HG03460 (cell line): ENCODE data around the gene GTF2IRD2.
"Not testable (repeated sequence)": the region's sequence is repeated elsewhere in the genome, so short reads cannot be mapped to it uniquely, and the experiment has no call there.

ENCODE experiments used
- ATAC-seq: cut with Tn5 transposase; IDR thresholded peaks from one replicate; pipeline ENCODE4 v1.9.1; 2021; ENCODE audit not compliant: unreplicated experiment

The GTF2IRD2 gene

GRCh38 chr7:74788369-74789150, 62.8 kb downstream of the GTF2IRD2 start:
- peak; percentile 84 for ATAC-seq

DNA sequence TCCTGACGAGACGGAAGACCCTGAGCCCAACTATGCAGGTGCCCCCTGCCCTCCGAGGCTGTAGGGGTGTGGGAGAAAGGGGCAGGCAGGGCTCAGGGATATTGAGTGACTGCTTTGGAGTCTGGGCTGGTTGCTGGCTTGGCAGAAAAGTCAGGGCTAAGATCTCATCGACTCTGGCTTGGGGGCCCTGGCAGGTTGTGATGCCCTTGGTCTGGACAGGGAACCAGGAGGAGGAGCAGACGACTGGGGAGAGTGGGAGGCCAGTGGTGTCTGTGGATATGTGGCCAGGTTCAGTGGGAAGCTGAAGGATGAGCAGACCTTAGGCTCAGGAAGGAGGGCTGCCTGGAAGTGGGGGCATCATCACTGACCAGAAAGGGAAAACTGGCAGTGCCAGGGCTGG, 67.8 kb downstream of the GTF2IRD2 start:
- ATAC-seq, result not testable (repeated sequence)

- not testable (repeated sequence) for ATAC-seq
These were observed 69.7 kb downstream of the GTF2IRD2 start for GRCh38 chr7:74781746-74782145.

DNA sequence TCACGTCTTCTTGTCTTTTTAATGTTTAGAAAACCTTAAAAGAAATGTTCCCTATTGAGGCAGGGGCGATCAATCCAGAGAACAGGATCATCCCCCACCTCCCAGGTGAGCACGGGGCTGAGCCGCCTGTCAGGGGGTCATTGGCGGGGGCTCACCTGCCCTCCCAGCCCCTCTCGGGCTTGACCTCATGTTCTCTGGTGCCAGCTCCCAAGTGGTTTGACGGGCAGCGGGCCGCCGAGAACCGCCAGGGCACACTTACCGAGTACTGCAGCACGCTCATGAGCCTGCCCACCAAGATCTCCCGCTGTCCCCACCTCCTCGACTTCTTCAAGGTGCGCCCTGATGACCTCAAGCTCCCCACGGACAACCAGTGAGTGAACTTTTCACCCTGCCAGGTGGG, 72.4 kb downstream of the GTF2IRD2 start:
- ATAC-seq, result not testable (repeated sequence)

DNA sequence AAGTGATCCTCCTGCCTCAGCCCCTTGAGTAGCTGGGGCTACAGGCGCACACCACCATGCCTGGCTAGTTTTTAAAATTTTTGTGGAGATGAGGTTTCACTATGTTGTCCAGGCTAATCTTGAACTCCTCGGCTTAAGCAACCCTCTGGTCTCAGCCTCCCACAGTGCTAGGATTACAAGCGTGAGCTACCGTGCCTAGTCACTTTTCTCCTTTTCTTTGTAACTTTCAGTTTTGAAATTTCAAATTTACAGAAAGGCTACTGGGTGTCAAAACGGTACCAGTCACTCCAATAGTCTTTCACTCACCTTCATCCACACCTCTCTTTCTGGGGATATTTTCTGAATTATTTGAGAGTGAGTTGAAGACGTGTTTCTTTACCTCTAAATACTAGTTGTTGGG, 76.3 kb downstream of the GTF2IRD2 start:
- ATAC-seq, result not testable (repeated sequence)

DNA sequence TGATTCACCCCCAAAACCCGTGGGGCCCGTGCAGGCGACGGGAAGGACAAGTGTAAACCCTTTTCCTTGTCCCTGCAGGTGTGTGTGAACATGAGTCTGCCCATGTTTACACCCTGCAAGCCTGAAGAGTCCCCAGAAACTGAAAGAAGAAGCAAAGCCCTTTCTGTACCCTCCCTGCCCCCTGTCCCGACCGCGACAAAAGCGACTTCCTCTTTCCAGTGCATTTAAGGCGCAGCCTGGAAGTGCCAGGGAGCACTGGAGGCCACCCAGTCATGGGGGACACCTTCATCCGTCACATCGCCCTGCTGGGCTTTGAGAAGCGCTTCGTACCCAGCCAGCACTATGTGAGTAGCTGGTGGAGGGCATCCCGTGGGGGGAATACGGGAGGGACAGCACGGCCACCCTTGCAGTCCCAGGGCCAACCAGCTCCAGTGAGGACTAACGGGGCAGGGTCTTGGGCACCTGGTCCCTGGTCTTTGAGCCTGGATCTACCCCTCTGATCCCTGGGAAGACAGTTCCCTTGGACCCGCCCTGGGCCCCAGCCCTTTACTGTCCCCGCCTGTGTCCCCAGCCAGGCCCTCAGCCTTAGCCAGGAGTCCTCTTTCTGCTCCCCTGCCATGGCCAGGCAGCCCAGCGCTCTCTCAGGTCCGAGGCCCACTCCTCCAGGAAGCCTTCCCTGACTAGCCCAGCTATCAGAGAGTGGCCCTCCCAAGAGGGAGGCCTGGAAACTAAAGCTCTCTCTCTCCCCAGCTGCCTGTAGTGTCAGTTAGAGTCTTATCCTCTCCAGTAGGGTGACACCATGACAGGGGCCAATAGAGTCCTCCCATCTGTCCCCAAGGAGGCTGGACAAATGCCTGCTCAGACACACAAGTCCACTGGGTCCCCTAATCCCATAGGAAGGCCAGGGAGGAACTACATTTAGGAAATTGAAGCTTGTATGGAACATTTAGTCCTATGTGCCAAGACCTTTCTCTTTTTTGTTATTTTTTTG, 77.3 kb downstream of the GTF2IRD2 start, which contains the start of gene NCF1:
TSS of gene NCF1 (plus strand) at position 252 of the 991 bp plus-strand sequence. CDS start at position 273, 21 bp downstream.
- peak; percentile 83 for ATAC-seq

DNA sequence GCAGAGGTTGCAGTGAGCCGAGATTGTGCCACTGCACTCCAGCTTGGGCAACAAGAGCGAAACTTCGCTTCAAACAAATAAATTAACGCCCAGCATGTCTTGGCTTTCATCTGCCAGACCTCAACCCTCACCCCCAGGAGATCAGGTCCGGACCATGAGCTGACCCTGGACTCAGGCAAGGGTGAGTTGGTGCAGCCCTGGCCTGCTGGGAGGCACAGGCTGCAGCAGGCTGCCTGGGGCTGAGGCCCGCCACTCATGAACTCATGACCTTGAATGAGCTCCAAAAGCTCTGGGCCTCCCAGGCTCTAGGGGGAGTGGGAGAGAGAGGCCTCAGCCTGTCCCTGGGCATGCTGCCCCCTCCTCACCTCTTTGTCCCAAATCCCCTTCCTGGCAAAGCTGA, 79.3 kb downstream of the GTF2IRD2 start:
- not testable (repeated sequence) for ATAC-seq

DNA sequence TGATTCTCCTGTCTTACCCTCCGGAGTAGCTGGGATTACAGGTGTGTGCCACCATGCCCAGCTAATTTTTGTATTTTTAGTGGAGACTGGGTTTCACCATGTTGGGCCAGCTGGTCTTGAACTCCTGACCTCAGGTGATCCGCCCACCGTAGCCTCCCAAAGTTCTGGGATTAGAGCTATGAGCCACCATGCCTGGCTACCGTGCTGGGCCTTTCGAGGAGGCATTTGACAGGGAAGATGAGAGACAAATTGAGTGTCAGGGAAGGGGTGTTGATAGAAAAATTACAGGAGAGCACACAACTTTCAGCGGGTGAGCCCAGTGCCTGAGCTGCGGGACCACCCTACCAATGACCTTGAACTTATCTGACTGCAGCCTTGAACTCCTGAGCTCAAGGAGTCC, 81.3 kb downstream of the GTF2IRD2 start:
- not testable (repeated sequence) for ATAC-seq

GRCh38 chr7:74766991-74767390, 84.4 kb downstream of the GTF2IRD2 start:
- not testable (repeated sequence) for ATAC-seq

DNA sequence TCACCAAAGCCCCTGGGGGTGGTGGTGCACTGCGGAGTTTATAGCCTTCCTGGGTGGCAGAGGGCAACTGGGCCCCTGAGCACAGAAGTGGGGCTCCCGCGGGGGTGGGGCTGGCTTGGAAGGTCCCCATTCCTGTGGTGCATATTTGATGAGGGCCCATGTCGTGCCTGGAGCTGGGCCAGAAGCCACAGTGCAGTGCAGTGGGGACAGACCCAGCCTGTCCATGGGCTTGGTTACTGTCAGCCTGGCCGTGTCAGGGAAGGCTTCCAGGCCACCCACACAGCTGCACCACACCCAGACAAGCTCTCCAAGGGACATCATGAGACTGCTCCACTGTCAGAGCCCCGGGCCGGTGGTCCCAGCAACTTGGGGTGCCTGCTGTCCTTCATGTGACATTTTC, 84.9 kb downstream of the GTF2IRD2 start:
- ATAC-seq, result not testable (repeated sequence)

- ATAC-seq, result peak; percentile 33
These were observed 86.0 kb downstream of the GTF2IRD2 start for GRCh38 chr7:74765205-74765918.

GRCh38 chr7:74758982-74759381, 92.4 kb downstream of the GTF2IRD2 start:
- not testable (repeated sequence) for ATAC-seq

- ATAC-seq, result not testable (repeated sequence)
These were observed 93.1 kb downstream of the GTF2IRD2 start for GRCh38 chr7:74758268-74758667.

DNA sequence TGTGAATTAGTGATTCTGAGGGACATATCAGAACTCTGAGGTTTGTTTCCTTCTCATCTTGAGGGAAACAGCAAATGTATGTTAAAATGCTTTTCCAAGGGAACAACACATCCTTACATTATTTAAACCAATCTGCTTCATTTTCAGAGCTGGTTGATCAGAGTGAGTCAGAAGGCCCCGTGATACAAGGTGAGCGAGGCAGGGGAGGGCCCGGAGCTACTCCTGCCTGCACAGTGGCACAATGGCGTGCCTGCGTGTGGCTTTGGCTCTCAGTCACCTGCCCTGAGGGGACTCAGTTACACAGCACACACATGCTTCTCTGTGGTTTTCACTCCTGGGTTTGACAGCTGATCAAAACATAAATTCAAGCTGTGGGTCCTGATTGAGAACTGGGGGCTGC, 94.7 kb downstream of the GTF2IRD2 start:
- not testable (repeated sequence) for ATAC-seq

DNA sequence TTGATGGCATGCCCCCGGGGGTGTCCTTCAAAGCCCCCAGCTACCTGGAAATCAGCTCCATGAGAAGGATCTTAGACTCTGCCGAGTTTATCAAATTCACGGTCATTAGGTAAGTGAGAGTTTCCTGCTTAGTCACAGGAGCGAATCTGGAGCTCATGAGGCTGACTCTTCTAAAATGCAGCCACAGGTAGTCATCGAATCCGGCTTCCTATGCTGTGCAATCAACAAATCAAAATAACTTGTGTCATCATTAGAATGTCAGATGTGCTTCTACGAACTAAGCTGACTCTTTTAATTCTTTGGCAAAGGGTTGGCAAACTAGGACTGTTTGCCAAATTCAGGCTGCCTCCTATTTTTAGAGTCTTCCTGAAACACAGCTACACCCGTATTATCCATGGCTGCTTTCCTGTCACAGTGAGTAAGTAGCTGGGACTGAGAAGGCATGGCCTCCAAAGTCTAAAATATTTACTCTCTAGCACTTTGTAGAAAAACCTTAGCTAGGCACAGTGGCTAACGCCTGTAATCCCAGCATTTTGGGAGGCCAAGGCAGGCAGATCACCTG, 97.4 kb downstream of the GTF2IRD2 start:
- not testable (repeated sequence) for ATAC-seq
